GM12892 (cell line): ENCODE data around the gene CFAP61.

Source experiments
- POLR2A ChIP-seq: IDR thresholded peaks from 2 replicates; pipeline ENCODE4 v1.6.1; 2011; ENCODE audit warnings: low read depth, low read length, control low read depth
- POLR2AphosphoS5 ChIP-seq: IDR thresholded peaks from 2 replicates; pipeline ENCODE4 v1.6.1; 2011; ENCODE audit warnings: low read depth, low read length, control low read depth
- TAF1 ChIP-seq: IDR thresholded peaks from 2 replicates; pipeline ENCODE4 v1.6.1; 2011; ENCODE audit warnings: low read depth, mild to moderate bottlenecking, control low read depth, low read length, borderline replicate concordance

- TF ChIP-seq POLR2A (no peak), TAF1 (no peak), POLR2AphosphoS5 (no peak)
These were observed 21.6 kb downstream of the CFAP61 start for GRCh38 chr20:20073801-20074371.
